ENCODE data around the gene LINGO1. TPM values are rescaled to one million over a fixed set of nuclear protein-coding genes. Genes with fewer than 3 reads are reported as not detected.

LINGO1 gene
- total RNA-seq, 1 donor from 2014 or later: 0.32 TPM

DNA sequence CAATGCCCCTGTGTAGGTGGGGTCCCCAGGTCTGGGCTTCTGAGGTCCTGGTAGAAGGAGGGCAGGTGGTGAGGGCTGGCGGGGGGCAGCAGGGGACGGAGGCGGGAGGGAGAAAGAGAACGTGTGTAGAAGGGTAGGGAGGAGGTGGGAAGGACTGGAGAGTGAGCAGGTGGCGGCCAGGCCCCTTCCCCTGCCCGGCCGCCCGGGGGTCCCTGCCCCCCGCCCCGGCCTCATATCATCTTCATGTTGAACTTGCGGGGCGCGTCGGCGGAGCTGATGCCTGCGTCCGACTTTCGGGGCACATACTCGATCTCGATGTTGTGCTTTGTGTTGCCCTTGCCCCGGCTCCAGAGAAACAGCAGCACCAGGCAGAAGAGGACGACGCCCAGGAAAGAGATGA, 18.9 kb downstream of the LINGO1 start:
- no peak for ATAC-seq

DNA sequence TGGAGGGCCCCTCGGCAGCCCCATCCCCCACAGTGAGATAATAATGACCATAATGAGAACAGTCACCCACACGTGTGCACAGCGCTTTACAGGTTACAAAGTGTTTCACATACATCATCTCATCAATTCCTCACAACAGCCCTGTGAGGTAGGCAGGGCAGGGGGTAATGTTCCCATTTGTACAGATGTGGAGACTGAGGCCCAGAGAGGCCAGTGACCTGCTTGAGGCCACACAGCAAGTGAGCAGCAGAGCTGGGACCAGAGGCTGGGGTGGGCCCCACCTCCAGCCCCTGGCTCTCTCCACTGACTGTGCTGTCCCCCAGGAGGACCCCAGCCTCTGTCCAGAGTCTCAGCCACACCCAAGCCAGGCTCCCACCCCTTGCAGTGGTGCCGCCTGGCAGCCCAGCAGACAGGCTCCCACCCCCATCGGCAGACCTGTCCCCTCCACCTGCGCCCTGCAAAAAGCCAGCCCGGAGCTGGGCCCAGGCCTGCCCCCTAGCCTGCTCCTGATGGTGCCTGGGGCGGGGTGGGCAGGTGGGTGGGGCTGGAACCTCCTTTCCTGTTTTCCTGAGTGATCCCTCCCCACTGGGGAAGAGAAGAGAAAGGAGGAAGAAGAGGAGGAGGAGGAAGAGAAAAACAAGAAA, 19.6 kb downstream of the LINGO1 start:
- ATAC-seq: no peak

DNA sequence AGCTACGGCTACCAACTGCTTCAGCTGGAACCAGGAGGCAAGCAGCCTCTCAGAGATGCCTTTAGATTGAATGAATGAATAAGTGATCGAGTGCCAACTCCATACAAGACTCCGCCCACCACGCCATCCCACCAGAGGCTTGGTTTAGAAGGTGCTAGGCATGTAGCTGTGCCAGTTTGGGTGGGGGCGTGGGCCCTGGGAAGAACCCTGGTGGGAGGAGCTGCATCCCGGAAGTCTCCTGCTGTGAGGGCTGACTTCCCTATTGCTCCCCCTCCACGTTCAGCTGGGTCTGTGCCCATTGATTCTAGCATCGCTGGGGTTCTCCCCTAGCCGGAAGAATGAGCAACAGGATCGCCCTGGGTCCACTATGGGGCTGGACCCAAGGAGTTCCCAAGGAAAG, 20.9 kb downstream of the LINGO1 start:
- ATAC-seq: no peak

DNA sequence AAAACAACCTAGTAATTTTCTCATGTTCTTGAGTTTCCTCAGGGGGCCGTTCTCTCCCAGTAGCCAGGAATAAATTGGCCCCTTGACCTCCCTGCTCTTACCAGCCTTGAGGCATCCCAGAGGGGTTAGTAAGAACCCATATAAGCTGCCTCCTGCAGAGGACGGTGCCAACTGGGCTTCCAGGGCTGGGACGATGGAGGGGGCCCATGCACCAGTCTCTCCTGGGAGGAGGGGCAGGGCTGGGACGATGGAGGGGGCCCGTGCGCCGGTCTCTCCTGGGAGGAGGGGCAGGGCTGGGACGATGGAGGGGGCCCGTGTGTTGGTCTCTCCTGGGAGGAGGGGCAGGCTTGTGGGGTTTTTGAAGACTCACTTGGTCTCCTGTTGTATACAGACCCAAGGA, 22.0 kb downstream of the LINGO1 start:
- ATAC-seq: no peak

DNA sequence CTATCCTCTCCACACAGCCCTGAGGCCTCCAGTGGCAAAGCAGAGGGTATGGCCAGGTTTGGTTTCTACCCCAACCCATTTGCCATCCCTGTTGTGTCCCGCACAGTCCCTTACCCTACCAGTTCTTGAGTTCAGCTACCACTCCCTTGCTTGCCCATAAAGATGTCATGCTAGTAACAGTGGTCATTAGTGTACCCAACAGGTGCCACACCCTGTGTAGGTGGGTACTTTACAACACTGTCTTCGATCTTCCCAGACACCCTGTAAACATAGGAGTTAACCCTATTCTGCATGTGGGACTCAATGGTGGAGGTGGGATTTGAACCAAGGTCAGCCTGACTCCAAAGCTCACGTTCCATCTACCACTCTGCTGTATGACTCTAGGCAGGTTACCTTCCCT, 23.2 kb downstream of the LINGO1 start:
- ATAC-seq: no peak

DNA sequence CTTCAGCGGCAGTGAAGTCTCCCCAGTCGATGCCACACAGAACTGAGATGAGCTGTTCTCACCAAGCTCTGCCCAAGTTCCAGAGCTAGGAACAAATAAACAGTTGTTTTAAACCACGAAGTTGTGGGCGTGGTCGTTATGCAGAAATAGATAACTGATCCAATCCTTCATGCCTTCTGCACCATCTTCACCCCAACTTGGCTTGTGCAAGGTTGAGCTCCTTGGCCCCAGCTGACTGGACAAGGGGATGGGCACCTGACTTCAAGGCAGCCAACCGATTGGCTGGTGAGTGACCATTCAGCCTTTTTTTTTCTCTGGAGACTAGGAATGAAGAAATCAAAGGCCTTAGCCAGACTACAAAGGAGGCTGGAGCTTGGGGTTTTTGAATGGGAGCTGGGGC, 23.9 kb downstream of the LINGO1 start:
- no peak for ATAC-seq

DNA sequence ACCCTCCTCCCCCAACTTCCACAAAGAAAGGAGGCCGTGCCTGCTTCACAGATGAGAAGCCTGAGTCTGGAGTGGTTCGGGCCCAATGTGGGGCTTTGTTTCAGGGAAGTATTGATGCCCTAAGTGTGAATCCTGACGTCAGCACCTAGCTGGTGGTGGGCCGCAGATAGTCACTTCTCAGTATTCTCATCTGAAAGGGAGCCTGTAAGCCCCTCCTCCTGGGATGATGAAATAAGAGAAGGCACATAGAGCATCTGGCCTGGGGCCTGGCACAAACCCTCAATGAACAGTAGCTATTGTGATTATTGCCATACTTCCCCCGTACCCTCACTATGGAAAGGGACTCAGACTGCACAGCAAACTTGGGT, 24.8 kb downstream of the LINGO1 start:
- no peak for ATAC-seq

DNA sequence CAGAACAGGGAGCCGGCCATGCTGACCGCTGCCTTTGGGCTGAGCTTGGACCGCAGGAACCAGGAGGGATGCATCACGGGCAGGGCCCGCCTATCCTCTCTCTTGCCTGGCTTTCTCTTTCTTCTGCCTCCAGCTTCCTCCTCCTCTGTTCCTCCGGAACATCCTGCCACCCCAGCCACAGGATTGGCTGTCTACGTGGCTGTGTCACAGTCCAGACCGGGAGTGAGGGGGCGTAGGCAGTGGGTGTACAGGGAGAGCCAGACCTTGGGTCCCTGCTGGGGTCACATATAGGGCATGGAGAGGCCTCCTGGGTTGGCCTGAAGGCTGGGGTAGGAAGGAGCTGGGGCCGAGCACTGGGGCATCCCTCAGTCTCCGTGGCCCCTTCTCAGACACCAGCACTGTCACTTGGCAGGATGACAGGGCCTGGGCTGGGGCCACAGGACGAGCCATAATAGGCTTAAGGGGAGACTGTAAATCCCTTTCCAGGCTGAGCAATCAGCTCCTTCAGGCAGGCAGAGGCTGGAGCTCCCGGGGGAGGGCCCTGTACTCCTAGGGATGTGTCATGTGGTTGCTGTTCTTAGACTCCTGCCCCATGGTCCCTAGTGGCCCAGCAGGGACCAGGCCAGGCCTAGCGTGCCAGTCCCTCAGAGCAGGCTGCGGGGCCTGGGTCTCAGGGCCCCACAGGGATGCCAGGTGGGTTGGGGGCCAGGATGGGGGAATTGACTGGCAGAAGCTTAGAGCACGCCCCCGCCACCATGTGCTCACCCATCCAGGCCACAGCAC, 25.4 kb downstream of the LINGO1 start:
- ATAC-seq: no peak

DNA sequence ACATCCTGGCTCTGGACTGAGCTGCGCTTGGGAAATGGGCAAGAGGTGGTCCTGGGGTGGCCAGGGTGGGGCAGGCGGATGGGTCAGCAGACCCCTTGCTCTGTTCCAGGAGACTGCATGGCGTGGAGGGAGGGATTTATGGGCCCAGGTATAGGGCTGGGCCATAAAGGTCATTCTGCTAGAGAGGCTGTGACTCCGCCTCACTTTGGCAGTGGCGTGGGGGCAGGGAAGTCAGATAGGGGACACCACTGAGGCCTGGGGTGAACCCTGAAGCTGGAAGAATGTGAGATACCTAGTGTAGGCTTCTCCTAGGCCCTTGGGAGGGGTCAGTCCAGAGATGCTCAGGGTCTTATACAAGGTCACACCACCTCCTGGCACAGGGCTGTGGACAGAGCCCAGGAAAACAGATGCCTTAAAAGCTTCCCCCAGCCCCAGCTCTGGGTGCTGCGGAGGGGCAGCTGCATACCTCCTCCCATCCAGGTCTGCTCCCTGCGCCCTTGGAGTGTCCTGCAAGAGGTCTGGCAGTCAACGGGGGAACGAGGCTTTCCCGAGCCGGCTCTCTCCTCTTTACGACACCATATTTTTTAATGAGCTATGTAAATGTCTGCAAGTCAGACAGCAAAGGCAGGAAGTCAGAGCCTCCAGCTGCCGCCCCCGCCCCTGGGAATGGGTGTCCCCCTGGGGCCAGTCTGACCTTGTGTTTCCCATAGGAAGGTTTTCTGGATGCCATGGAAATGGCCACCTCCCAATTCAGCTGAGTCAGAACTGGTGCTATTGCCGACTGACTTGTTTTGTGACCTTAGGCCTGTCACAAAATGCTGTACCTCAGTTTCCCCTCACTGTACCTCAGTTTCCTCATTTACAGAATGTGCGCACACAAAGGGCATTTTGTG, 26.3 kb downstream of the LINGO1 start:
- ATAC-seq: no peak

DNA sequence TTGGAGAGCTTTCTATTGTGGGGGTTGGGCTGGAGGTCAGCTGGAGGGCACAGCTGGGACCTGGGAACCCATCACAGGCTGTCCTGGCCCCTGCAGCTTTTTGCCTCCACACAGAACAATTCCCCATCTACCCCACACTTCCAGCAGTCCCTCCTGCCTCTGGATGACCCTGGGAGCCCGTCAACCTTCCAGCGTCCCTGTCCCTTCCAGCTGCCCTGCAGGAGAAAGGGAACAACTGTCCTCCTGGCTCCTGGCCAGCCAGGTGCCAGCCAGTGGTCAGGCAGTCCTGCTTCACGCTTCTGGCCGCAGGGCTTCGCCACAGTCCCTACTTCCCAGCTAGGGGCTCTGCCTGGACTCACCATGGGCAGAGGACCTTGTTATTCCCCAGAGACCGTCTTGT, 27.2 kb downstream of the LINGO1 start:
- no peak for ATAC-seq

DNA sequence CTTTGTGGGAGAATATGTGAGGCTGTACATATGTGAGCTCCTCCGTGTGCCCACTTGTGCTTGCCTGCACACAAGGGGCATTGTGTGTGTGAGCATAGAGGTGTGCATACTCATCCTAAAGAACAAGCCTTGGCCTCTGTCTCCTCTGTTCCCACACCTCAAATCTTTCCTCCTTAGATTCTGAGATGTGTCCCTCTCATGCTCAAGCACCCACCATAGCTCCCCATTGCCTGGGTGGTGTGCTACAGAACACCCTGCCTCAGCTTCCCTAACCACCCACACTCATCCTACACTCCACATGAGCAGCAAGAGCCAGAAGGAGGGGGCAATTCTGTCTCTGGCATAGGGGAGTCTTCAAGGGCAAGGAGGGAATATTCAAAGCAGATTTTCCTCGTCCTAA, 27.7 kb downstream of the LINGO1 start:
- ATAC-seq: no peak

DNA sequence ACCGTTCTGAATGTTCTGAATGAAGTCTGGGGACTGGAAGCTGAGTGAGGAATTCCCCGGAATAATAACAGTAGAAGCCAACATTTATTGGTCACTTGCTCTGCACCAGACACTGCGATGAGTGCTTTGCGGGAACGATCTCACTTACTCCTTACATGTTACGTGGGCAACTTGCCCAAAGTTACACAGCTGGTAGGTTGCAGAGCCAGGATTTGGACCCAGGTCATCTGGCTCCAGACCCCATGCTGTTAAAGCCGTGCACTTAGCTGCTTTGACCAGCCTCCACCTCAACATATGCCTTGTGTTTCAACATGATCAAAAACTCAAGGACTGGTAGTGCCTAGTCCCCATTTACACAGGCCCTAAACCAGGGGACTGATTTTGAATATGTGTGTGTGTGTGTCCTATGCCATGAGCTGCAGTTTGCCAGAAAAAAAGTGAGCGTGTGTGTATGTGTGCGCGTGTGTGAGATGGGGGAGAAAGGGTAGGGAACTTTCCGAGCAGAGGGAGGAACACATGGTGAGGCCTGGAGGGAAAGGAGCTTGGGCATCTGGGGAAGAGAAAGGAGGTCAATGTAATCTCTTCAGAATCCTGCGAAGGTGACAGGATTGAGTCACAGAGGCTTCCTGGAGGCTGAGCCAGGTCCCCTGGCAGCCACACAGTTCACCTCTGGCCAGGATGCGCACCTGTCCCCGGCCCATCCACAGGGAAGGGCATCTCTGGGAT, 28.9 kb downstream of the LINGO1 start:
- no peak for ATAC-seq

DNA sequence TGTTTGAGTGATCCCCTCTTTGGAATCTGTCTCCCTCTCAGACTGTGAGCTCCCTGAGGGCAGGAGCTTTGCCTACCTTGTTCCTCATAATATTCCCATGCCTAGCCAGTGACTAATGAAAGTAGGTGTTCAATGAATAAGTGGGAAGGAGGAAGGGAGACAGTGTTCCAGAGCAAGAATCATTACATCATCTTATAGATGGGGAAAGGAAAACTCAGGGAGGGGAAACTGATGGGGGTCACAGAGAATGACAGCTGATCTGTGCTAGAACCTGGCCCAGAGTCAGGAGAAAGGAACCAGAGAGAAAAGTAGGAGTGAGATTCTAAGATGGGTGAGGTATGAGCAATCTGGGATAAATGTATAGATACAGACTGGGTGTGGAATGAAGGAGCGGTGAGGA, 29.9 kb downstream of the LINGO1 start:
- no peak for ATAC-seq

DNA sequence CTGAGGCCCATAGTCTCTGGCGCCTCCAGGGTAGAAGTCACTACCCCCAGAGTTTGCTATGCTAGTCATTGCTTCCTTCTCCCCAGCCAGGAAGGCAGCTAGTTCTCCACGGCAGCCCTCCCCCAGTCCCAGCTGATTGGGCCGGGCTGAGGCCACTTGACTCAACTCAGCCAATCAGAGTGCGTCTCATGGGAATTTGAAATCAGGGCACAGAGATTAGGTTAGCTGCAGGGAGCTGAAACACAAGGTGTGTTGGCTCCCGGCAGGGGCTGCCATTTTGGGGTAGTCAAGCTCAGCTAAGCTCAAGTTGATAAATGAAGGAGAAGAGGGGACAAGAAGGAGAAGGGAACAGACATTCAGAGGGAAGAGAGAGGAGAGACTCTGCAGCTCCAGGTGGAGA, 32.8 kb downstream of the LINGO1 start:
- ATAC-seq: peak; percentile 31

DNA sequence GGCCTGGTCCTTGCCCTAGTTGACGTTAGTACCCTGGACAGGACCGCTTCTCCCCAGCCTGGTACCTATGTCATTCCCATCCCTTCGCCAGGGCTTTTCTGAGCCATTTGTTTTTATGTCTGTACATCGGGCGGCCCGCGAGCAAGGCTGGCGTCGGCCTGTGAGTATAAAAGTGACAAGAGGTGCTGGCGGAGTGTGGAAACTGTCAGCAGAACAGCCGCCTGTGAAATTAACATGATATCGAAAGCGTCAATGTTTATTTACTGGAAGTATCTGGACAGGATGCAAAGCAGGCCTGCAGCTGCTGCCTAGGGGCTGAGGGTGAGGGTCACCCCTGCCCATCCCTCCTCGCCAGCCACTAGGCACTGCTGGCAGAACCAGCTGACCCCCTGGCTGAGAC, 33.4 kb downstream of the LINGO1 start:
- no peak for ATAC-seq

DNA sequence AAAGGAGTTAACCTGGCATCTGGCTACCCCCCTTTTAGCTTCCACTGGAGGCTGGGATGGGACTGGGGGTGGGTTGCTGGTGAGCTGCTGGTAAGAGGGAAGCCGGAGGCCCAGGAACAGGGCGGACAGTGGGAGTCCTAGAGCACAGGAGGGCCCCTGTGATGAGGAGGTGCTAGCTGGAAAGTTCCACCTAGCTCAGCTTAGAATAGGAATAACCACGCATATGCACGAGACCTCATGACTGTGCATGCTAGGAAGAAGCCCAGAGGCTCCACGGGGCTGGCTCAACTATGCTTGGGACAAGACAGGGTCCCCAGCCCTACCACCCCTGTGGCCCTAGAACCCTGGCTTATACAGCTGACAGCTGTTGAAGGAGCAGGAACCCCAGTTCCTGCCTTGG, 34.1 kb downstream of the LINGO1 start:
- no peak for ATAC-seq

DNA sequence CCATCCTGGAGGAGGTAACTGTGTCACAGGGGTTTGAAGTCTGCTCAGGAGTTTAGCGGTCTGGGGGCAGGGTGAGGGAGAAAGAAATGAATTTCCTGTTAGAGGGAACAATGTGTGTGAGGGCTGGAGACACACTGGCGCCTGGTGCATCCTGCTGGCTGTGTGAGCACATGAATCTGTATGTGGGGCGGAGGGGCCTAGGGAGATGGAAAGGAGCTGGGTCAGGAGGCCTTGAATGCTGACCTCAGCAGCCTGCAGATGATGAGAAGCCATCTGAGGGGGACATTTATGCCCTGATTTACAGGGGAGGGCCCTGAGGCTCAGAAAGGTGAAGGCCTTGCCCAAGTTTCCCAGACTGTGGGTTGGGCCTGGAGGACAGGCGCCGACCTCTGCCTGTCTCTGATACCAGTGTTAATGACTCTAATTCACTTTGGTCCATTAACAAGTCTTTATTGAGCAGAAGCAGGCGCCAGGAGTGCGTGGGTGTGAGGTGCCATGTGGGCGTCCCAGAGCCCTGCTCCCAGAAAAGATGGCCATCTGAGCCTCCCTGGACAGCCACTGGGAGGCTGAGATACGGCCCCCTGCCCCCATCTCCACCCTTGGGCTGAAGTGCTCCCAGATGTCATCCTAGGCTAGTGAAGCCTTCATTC, 34.8 kb downstream of the LINGO1 start:
- no peak for ATAC-seq

DNA sequence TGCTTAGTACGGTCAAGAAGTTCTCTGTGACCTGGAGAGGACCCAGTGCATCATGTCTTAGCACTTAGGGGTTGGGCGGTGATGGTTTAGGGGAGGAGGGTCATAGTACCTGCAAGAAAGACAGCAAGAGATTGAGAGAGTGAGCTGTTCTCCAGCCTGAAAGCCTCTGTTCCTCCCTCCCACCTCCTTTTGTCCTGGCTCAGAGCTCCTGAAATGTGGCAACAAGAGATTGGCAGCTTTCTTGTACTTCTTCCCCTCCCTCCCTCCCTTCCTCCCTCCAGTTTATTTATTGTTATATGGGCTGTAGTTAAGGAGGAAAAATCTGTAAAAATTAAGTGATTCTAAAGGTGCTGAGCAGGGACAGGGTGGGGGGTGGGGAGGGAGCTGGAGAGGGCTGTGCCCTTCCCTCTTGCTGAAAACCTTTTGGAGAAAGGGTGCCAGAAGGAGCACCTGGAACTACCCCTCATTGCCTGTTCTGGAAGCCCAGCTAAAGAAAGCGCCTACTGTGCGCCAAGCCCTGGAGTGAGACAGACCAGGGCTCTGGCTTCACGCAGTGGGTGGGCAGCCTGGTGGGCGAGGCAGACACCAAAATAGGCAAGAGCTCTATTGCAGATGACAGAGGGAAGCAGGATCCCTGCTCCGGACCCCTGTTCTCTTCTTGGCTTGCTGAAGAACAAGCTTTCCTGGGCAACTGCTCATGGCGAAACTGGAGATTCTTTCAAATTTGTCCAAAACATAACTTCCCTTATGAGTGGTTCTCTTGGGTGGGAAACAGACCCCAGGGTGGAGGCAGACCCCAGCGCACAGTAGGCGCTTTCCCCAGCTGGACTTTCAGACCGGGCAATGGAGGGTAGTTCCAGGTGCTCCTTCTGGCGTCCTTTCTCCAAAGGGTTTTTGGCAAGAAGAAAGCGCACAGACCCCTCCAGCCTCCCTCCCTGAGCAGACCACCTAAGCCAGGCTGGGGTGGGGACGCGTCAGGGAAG, 35.6 kb downstream of the LINGO1 start:
- no peak for ATAC-seq

DNA sequence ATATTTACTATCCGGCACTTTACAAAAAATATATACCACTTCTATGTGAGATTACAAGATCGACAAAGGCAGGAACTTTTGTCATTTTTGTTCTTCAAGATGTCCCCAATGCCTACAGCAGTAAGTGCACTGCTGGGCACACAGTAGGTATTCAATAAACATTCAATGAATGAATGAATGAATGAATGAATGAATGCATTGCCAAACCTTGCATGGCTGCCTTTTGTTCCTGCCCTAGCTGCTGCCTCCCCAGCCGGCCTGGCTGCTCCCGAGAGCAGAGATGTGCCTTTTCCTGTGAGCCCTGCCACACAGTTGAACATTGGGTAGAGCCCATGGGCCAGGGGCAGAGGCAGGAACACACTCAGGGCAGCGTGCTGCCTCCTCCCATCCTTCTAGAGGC, 37.5 kb downstream of the LINGO1 start:
- no peak for ATAC-seq

DNA sequence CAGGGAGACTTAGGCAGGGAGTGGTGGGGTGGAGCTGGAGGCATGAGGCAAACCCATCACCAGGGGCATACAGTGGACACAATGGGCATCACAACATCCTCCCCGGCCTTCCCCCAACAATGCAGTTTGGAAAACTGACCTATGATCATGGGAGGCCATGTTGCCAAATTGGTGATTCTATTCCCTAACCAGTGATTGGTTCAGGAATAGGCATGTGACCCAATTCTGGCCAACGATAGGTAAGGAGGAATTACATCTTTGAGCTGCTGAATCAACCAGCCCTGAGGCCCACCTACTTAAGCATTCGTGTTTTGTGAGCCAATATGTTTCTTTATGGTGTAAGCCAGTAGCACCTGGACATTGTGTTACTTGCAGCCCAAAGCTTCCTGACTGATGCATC, 40.0 kb downstream of the LINGO1 start:
- no peak for ATAC-seq

DNA sequence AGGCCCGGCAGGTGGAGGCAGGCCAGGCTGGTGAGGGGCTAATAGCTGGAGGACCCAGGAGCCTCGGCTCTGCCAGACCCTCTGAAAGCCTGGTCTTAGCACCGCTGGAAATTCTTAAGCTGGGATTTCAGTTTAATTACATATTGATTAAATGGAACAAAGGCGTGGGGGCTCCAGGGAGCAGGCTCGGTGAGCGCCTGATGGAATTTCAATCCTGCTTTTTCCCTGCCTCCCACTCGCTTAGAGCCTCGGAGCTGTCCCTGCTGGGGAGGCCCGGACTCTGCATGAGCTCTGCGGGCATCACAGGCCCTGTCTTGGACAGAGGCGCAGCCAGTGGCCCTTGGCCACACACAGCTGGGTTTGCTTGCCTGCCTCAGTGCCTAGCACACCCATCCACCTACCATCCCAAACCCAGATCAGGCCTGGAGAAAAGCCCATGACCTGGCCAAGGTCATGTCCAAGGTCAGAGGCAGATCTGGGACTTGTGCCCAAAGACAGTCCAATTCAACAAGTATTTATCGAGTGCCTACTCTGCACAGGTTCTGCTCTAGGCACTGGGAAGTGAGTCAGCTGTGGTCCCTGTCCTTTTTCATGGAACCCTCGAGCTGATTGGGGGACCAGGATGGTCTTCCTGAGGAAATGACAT, 40.6 kb downstream of the LINGO1 start:
- no peak for ATAC-seq
